CD4-positive, alpha-beta T cell treated with Interferon gamma for 1 hour (primary cell): ENCODE results near the gene ARSK.

Experiments
- DNase-seq: peaks from one replicate; pipeline ENCODE4 v3.0.0-alpha.2; 2020

Gene ARSK, protein sequence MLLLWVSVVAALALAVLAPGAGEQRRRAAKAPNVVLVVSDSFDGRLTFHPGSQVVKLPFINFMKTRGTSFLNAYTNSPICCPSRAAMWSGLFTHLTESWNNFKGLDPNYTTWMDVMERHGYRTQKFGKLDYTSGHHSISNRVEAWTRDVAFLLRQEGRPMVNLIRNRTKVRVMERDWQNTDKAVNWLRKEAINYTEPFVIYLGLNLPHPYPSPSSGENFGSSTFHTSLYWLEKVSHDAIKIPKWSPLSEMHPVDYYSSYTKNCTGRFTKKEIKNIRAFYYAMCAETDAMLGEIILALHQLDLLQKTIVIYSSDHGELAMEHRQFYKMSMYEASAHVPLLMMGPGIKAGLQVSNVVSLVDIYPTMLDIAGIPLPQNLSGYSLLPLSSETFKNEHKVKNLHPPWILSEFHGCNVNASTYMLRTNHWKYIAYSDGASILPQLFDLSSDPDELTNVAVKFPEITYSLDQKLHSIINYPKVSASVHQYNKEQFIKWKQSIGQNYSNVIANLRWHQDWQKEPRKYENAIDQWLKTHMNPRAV

DNA sequence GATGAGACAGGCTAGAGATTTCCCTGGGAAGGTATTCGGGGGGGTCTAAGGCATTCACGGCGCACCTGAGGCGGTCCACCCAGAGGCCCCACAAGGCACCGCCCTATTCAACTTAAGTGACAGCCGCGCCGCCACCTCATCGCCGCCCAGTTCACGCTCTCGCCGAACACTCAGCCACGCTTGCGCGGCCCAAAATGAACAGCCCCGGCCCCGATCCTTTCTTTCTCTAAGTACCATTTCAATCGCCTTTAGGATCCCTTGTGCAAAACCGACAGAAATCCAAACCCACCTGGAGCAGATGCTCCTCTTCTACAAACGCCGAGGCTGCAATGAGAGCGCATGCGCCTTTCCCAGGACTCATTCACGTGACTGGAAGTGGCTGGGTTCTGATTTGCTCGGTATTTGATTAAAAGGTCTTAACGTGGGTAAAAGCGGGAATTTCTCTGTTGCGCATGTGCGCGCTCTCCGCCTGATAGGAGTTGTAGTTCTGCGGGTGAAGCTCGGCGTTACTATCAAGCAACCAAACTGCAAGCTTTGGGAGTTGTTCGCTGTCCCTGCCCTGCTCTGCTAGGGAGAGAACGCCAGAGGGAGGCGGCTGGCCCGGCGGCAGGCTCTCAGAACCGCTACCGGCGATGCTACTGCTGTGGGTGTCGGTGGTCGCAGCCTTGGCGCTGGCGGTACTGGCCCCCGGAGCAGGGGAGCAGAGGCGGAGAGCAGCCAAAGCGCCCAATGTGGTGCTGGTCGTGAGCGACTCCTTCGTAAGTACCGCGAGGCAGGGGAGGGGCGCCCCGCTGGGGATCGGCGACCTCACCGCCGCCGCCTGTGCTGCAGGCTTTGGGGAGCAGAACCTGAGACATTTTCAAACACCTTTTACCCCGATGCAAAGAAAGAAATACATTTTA is at the start of gene ARSK, which contains the start of gene SKIC3:
Gene ARSK (plus strand): TSS at position 455 of the 902 bp plus-strand sequence. CDS start 178 bp downstream, at position 633.
Gene SKIC3 (minus strand): TSS at position 331 of the 902 bp plus-strand sequence. CDS start 7,827 bp downstream, outside the sequence.
- DNase-seq: peak; percentile 95

DNA sequence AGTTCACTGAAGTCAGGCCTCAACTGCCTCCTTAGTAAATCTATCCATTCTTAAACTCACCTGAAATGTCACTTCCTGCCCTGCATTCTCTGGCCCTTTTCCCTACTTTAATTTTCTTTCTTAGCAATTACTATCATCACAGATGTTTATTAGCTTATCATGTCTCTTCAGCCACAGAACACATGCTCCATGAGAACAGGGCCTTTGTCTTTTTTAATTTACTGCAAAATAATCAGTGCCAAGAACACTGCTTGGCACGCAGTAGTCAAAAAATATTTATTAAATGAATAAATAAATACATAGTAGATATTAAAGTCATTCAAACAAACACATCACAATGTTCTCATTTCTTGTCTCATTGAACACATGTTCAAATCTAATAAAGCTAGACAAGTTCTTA is 46.4 kb upstream of the ARSK start:
- DNase-seq: no peak

DNA sequence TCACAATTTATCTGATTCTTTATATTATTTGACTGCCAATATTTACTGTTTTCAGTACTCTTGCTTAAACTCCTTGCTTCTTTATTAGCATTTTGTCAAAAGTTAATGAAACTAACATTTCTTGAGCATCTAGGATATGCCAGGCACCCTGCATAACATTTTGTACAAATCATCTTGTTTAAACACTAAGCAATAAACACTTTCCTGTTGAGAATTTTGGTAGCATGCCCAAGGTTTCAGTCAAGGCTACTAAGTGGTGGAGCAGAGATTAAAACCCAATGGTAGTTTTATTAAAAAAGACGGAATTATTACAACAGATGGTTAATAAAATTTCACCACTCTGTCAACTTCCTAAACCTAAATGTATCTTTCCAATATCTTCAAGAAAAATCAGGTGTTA is 43.3 kb upstream of the ARSK start:
- no peak for DNase-seq

DNA sequence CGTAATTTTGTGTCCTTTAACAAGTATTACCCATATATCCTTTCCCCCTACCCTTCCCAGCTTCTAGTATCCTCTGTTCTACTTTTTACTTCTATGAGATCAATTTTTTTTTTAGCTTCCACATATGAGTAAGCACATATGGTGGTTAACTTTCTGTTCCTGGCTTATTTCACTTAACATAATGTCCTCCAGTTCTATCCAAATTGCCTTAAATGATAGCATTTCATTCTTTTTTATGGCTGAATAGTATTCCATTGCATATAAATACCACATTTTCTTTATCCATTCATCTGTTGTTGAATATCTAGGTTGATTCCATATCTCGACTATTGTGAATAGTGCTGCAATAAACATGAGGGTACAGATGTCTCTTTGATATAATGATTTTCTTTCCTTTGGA is 36.5 kb upstream of the ARSK start:
- no peak for DNase-seq

DNA sequence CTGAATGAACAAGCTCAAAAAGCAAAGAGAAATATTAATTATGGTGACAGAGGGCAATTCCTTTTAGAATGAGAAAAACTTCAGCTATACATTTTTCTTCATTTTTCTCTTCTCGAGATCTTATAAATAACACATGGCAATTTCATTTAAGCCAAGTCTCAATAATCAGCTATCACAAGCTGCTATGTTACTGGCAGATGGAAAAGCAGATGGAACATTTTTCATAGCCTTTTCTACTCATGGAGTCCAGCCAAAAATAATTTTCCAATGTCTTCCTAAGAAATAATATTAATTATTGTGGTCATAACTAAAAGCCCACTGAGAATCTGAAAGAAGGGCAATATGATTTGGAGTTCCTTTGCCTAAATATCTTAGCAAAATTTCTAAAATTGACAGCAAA is 35.8 kb upstream of the ARSK start:
- no peak for DNase-seq

DNA sequence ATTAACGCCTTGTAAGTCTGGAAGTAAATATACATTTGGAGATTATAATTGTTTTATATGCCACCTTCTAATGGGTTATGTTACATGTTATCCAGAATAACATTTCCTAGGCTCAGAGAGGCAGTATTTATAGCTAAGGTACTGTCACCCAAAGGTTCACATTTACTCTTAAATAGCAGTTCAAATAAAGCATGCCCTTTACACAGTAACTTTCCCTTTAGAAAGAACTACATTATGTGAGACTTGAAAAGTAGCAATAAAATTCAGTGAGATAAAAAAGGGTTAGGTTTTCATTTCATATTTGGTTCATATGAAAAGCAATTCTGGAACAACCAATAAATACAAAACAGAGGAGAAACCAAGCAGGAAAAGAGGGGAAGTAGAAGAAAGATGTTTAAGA is 35.2 kb upstream of the ARSK start:
- DNase-seq: no peak

DNA sequence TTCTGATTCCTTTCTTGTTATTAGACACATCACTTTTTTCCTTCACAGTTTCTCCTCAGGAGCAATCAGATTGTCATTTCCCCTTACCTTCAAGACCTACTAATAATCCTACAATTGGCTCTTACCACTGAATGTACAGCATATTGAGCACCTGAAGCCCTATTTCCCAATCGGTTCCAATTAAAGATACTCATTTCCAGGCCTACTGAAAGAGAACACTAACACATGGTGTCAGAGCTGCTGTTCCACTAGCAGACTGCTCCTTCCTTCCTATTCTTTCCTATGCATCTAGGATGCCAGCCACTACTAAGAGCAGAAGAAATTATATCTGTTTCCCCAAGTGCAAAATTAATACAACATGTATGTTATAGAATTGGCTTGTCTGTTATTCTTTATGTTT is 34.7 kb upstream of the ARSK start:
- no peak for DNase-seq

DNA sequence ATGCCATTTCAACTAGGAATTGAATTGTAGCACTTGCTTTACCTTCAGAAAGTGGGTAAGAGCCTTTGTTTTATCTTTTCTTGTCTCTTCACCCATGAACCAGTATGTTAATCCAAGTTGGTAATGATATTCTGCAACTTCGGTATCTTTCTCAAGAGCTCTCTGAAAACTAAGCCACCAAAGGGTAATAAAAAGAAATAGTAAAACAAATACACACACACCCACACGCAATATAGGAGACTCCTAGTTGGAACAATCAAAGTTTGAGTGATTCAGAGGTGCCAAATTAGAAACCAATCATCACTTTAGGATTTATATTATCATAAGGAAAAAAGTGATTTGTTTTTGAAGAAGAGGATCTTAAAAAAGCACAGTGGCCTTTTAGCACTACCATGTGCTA is 30.5 kb upstream of the ARSK start:
- no peak for DNase-seq

DNA sequence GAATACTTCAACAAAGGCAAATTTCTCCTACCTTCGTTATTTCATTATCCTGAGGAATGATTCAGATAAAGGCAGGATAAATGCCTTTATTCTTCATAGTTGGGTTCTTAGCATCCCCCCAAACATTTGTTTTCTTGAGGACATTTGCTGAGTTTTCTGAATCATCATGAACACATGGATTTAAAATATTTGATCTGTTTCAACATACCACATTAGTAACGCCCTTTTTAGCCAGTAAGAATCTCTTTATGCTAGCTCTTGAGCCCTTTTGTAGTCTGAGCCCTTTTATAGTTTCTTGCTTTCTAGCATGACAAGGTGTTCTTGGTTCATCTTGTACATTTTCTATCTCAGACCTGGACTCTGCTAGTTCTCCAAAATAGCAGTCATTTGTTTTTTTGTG is 28.0 kb upstream of the ARSK start:
- DNase-seq: no peak

DNA sequence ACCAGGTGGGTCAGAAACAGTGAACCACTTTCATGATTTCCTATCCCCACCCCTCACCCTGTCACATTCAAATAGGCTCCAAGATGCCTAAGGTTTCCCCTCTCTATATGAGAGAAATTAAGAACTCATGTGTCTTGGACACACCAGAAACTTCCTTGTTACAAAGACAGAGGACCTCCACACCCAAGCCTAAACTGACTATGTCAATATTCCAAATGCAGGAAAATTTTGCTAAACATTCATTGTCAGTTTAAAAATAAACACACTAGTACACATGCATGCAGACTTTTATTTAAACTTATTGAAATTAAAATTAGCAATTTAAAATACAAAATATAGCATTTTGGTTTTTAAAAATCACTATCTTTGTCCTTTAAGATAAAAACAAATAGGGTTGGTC is 26.3 kb upstream of the ARSK start:
- no peak for DNase-seq

DNA sequence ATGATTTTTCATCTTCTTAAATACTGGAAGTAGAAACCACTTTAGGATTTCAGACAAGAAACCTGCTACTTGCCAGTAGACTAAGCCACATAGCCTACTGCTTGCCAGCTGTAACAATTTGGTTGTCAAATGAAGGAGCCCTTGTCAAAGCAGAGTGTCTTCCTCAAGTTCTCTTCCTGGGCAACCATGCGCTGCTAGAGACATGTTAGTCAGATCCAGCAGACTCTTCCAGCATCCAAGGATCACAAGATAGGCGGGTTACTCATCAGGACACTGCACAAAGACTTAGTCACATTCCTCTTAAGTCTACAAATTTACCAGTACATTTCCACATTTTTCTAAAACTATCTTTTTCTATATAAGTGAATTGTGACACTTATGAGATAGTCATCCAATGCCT is 24.5 kb upstream of the ARSK start:
- no peak for DNase-seq

DNA sequence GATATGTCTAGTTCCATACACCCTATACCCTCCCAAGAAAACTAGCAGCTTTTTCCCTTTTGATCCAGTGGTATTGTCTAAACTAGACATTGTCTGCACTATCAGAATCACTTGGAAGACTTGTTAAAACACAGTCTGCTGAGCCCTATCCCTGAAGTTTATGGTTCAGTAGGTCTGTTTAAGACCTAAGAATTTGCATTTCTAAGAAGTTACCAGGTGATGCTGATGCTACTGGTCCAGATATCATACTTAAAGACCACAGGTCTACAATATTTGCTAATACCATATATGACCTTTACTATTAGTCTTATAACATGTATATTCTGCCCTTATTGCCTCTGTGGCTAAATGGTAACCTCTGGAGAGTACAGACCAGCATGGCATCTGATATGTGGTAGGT is 23.4 kb upstream of the ARSK start:
- DNase-seq: no peak

DNA sequence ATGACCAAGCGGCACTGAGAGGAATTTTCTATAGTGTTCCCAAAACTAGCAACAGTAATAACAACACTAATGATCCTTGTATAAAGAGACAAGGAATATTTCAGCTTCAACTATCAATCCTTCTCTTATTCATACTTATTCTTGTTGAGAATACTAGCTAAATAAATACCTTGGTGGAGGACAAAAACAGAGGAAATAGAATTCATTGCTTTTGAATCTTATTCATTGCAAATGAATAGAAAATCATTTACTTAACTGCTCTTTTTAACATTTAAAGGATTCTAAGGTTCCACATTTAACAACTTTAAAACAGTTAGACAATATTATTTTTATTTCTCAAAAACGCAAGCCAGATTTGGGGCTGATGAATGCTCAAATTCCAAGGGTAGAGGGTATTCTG is 22.5 kb upstream of the ARSK start:
- no peak for DNase-seq

DNA sequence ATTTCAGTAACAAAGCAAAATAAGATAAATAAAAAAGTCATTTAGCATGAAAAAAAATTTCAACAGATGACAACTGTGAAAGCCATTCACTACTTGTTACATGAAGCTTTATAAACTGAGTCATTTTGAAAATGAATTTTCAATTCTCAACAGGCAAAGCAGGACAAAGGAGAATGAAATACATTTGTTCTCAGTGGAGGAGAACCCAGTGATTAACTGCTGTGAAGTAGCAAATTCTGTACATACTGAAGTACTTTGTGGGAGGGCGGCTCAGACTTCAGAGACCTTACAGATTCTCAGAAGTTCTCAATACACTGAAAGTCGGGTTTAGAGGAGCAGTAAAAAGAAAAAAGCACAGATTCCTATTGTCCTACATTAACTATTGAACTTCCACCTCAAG is 21.8 kb upstream of the ARSK start:
- no peak for DNase-seq

DNA sequence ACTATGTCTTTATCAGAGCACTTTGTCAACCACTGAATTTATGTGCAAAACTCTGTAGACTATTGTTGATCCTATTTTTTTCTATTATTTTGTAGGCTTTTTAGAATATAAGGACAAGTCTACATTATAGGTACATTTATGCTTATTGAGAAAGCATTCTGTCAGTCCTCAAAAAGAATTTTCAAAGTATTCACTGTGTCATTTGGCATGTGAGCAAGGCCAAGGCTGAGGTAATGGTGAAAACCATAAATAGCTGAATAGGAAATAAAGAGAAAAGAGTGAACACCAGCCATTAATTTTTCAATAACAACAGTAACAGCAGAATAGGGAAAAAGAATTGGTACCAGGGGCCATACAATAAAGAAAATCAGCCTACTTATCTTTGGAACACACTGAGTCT is 21.1 kb upstream of the ARSK start:
- no peak for DNase-seq

DNA sequence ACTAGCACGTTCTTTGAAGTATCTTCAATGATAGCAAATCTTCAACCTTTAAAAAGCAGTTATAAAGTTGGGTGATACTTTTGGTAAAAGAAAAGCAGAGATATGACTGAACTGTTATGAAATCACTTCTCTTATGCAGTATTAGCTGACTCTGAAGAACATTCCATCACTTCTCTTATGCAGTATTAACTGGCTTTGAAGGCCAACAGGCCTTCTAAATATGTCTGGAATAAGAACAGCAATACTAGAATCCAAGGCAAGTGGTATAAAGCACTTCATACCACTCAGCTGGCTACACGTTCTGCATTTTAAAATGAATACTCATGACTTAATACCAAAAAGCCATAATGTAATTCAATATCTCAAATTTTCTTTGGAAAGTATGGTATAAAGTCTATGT is 17.4 kb upstream of the ARSK start:
- no peak for DNase-seq

DNA sequence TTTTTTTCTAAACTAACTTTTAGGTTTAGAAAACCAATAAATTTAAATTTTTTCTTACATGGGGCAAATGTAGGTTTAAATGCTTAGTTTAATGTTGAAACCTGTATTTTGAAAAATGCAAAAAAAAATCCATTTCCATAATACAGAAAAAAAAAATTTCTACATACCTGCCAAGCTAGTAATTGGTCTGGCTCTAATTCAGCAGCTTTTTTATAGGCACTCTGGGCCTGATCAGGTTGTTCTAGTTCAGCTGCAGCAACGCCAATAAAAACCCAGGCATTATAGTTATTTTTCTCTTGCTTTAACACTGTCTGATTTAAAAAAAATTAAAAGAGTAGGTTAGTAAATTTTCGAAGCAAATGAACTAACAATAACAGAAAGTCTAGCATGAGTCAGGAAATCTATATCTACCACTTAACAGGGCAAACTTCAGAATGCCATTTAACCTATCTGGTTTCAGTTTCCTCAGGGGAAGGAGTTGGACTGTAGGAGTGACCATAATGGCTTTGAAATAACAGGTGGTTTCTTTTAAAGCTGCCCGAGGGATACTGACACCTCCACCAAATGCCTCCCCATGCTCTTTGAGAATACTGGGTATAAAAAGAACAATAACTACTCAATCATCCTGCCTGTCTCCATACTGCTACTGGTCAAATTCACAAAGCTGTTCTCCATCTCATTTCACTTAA is 11.7 kb upstream of the ARSK start:
- DNase-seq: no peak

DNA sequence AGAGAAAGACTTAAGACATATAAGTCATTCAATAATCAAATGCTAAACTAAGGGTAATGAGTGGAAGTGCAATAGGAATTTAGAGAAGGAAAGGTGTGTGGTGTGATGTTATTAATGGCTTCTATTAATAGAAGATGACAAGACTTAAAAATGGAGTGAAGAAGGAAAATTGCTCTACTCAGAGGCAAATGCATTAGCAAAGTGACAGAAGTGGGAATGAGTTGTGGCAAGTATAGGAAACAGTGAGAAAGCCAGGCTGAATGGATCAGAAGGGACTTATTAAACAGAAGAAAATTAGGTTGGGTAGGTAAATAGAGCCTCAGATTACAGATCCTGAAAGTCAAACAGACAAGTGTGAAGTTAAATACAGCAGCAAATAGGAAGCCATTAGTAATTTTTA is 5.9 kb upstream of the ARSK start:
- DNase-seq: no peak

DNA sequence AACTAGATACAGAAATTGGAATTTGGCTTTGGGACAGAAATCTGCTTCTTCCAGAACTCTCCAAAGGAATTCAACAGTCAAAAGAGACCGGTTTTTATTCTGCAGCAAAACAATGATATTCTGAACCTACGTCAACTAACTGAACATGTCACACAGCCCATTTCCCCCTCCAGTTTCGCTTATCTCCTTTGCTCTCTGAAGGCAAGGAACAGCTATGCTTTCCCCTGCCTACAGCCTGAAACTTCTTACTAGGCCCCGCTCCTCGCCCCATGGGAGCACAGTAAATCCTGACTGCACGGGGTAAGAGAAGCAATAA is 612 bp upstream of the ARSK start:
- no peak for DNase-seq

DNA sequence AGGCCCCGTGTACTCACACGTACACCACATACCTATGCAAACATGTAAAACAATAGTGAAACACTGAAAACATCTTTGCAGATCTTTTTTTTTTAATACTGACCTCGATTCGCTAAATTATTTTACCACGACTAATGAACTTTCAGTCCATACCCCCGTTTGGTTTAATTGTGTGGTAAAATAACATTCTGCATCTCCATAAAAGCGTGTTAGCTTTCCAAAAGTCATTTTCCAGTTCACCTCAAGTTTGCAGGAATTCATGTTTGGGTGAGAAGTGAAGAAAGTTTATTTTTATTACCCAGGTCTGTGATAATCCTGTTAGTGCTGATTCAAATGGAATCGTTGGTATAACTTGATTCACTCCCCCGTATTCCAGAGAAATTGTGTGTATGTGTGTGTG is 652 bp downstream of the ARSK start:
- no peak for DNase-seq

DNA sequence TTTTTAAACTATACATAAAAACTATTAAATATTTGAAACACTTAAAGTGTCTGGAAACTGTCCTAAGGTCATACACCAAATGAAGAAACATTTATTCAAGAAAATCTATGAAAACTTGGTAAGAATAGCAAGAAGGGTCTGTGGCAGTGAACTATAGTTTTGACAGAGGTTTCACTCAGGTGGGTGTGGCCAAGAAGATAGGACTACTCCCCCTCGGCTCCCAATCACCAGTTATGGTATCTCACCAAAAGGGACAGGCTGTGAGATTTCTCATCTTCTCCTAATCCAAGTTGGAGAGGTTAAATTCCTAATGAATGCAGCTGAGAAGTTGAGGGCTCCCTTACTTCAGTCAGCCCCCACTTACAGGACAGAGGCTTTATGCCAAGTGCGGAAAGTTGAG is 2.9 kb downstream of the ARSK start:
- DNase-seq: no peak

DNA sequence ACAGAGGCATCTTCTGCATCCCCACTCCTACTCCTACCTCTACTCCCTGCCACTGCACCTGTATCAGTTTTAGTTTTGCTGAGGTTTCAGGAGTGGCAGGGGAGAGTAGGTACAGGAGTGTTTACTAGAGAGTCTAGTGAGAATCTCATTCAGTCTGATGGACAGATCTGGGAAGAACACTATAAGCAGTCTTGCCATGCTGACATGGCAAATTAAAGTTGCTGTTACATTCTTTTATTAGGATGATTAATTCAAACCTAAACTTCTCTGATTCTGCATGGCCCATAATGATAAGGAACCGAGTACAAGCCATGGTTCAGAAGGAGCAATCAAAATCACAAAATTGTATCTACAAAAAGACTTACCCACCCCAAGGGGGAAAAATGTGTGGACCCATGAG is 7.4 kb downstream of the ARSK start:
- DNase-seq: no peak

DNA sequence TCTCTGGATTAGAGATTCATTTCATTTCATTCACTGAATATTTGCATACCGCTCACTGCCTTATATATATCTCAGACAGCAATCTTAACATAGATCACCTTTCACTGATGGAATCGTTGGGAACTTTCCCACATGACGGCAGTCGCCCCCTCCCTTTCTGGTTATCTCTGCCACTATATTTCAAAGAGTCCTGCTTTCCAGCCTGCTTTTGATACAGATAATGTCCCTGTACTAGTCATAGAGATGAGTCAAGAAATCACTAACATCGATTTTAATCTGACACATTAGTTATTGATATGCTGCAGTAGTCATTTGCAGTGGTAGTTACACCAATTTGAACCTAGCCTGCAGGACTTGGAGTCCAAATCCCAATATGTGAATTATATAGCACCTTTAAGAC is 8.5 kb downstream of the ARSK start:
- no peak for DNase-seq
